Nephron progenitor cell (in vitro differentiated cells): Measurements from ENCODE around the gene CIDEB.

Source experiments
- DNase-seq: peaks from one replicate; pipeline ENCODE4 v3.0.0; 2021
- H3K27ac Mint-ChIP-seq: 2 replicates; pipeline ENCODE4 v1.8.0; 2021; ENCODE audit warnings: mild to moderate bottlenecking, moderate library complexity, mixed read lengths
- H3K27me3 Mint-ChIP-seq: 2 replicates; pipeline ENCODE4 v1.8.0; 2021; ENCODE audit warnings: mild to moderate bottlenecking, low read depth, mixed read lengths; ENCODE audit not compliant: poor library complexity
- H3K36me3 Mint-ChIP-seq: 2 replicates; pipeline ENCODE4 v1.8.0; 2021; ENCODE audit warnings: low read depth, mixed read lengths
- H3K4me1 Mint-ChIP-seq: 2 replicates; pipeline ENCODE4 v1.8.0; 2021; ENCODE audit warnings: mixed read lengths
- H3K4me3 Mint-ChIP-seq: 2 replicates; pipeline ENCODE4 v1.8.0; 2021; ENCODE audit warnings: mild to moderate bottlenecking, moderate library complexity, mixed read lengths
- H3K9me3 Mint-ChIP-seq: 2 replicates; pipeline ENCODE4 v1.8.0; 2021; ENCODE audit warnings: mild to moderate bottlenecking, moderate library complexity, mixed read lengths
- CTCF ChIP-seq: fragments of 200-600 bp; sonication (generic); IDR thresholded peaks from 2 replicates; pipeline ENCODE4 v1.5.0; 2021; ENCODE audit warnings: antibody characterized with exemption

Gene CIDEB

DNA sequence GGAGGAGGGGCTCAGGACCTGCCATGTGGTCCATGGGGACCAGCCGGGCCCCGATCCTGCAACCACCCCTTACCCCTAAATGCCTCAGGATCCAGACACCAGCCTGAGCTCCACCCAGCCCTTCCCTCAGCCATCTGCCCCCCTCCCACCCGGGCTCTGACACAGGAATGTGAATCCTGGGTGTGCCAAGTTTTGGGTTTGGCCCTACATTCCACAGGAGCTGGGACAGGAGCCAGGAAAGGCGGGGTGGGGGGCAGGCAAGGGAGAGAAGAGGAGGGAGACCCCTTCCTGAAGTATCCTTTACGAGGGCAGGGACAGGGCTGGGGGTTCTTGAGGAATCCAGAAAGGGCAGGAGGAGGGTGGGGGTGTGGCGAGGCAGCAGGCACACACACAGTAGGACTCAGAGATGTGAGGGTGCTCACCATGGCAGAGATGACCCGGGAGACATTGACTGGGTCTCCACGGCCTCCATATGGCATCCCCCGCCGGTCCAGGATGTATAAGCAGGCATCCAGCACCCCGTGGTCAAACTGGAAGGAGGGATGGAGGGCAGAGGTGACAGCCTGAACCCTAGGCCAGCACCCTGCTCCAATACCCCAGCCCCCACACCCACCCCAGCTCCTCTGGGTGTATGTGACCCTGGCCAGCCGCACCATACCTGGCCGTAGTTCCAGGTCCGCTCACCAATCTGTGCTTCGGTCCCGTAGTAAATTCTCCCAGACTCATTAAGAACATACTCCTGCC lies 48.3 kb downstream of the CIDEB start:
- Mint-ChIP-seq H3K27me3 (peaks cover 2% of the 10 kb centered on the region), H3K36me3 (no peaks in the 10 kb centered on the region), H3K9me3 (no peaks in the 10 kb centered on the region), H3K4me1 (no peaks in the 10 kb centered on the region), H3K4me3 (no peak overlapping the region), H3K27ac (no peak overlapping the region)
- no peak for DNase-seq
- TF ChIP-seq CTCF: no peak

DNA sequence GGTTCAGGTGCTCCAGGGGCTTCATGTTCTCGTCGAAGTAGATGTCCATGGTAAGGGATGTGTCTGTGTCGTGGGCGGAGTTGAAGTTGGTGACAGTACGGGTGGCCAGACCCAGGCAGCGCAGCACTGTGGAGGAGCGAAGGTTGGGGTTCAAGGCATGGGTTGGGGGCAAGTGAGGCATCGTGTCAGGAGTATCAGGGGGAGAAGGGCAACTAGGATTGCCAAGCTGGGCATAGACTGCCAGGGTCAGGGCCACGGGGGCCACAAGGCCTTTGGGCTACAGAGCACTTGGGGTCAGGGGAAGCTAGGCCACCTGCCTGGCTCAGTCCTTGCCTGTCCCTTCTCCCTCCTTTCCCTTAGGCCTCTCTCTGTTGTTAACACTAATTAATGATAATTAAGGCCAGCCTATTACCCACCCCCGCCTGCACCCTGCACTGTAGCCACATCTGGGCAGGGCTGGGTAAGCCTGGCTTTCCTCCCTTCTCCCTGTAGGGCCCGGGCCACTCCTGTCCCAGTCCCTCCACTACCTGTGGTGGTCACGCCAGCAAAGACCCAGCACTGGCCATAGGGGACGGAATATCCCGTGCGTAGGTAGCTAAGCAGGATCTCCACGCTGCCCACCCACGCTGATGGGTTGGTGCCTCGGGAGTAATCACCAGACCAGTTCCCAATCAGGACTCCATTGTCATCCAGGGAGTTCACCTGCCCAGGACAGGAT lies 49.1 kb downstream of the CIDEB start:
- Mint-ChIP-seq H3K4me3 (no peak overlapping the region), H3K4me1 (no peaks in the 10 kb centered on the region), H3K27ac (no peak overlapping the region), H3K36me3 (no peaks in the 10 kb centered on the region), H3K9me3 (no peaks in the 10 kb centered on the region), H3K27me3 (peaks cover 2% of the 10 kb centered on the region)
- no peak for TF ChIP-seq CTCF
- no peak for DNase-seq

- no peak for DNase-seq
- H3K4me3 Mint-ChIP-seq: no peak overlapping the region
- peaks cover 2% of the 10 kb centered on the region for H3K27me3 Mint-ChIP-seq
- no peaks in the 10 kb centered on the region for H3K9me3 Mint-ChIP-seq
- no peaks in the 10 kb centered on the region for H3K36me3 Mint-ChIP-seq
- no peak for TF ChIP-seq CTCF
- no peak overlapping the region for H3K27ac Mint-ChIP-seq
- no peaks in the 10 kb centered on the region for H3K4me1 Mint-ChIP-seq
Observed at GRCh38 chr14:24258119-24258518, 49.7 kb downstream of the CIDEB start.

DNA sequence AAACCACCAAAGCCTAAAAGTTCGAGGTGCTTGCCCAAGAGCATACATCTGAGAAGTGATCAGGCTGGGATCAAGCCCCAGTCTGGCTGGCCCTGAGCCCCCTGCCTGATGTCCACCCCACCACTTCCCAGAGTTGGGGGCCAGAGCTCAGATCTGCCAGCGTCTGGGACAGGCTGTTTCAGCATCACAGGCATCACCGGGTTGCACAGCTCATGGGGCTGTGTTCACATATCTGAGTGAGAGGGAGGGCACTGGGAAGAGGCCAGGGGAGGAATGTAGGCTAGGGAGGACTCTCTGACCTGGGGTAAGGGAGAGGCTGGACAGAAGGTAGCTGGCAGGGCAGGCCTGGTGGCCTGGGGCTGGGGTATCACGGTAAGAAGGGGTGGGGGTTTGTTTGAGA lies 50.8 kb downstream of the CIDEB start:
- TF ChIP-seq CTCF: no peak
- no peaks in the 10 kb centered on the region for H3K9me3 Mint-ChIP-seq
- DNase-seq: no peak
- no peak overlapping the region for H3K27ac Mint-ChIP-seq
- H3K36me3 Mint-ChIP-seq: no peaks in the 10 kb centered on the region
- H3K4me1 Mint-ChIP-seq: no peaks in the 10 kb centered on the region
- no peak overlapping the region for H3K4me3 Mint-ChIP-seq
- peaks cover 2% of the 10 kb centered on the region for H3K27me3 Mint-ChIP-seq

DNA sequence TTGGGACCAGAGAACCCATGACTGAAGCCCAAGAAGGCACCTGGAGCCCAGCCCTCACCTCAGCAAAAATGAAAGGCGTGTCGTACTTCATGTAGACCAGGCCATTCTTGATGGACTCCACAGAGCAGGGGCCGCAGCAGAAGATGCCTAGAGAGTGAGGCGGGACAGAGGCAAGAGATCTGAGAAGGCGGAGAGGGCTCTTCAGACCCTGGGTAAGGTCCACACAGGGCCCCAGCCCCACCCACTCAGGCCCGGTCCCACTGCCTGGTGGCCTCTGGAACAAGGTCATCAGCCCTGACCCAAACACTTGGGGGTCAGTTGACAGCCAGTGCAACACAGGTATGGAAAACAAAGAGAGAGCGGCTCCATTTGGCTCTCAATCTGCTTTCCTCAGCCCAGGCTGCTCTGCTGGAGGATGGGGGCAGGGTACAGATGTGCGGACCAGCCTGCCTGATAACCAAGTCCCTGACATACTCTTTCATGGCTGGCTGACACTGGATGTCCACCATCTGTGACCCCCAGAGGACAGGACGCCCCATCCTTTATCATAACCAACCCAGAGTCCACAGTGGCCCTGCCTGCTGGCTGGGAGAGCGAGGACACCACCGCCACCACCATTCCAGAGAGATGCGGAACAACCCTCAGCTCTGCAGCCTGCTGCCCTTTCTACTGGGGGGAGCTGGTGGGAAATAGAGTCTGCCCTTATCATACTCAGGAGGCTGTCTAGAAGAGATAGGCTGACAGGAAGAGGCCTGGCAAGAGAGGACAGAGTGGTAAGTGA lies 51.7 kb downstream of the CIDEB start:
- H3K9me3 Mint-ChIP-seq: no peaks in the 10 kb centered on the region
- peak overlapping the region; percentile 25 for H3K27ac Mint-ChIP-seq
- no peak overlapping the region for H3K4me3 Mint-ChIP-seq
- H3K27me3 Mint-ChIP-seq: peaks cover 5% of the 10 kb centered on the region
- no peaks in the 10 kb centered on the region for H3K4me1 Mint-ChIP-seq
- DNase-seq: no peak
- no peak for TF ChIP-seq CTCF
- no peaks in the 10 kb centered on the region for H3K36me3 Mint-ChIP-seq
